ENCODE data around the gene MAP7D1.

MAP7D1 gene

GRCh38 chr1:36126797-36127500, 29.0 kb upstream of the MAP7D1 start:
- no peak for DNase-seq (ENCODE audit: low read depth)

GRCh38 chr1:36128126-36128904, 27.6 kb upstream of the MAP7D1 start:
- no peak for DNase-seq (ENCODE audit: low read depth)

- no peak for DNase-seq (ENCODE audit: low read depth)
Observed at GRCh38 chr1:36128905-36129206, 27.1 kb upstream of the MAP7D1 start.

GRCh38 chr1:36132029-36132428, 23.9 kb upstream of the MAP7D1 start:
- no peak for DNase-seq (ENCODE audit: low read depth)

- no peak for DNase-seq (ENCODE audit: low read depth)
Observed at GRCh38 chr1:36133484-36133883, 22.5 kb upstream of the MAP7D1 start.

GRCh38 chr1:36134031-36134430, 21.9 kb upstream of the MAP7D1 start:
- DNase-seq (ENCODE audit: low read depth): no peak

GRCh38 chr1:36134505-36135329, 21.2 kb upstream of the MAP7D1 start:
- no peak for DNase-seq (ENCODE audit: low read depth)

DNA sequence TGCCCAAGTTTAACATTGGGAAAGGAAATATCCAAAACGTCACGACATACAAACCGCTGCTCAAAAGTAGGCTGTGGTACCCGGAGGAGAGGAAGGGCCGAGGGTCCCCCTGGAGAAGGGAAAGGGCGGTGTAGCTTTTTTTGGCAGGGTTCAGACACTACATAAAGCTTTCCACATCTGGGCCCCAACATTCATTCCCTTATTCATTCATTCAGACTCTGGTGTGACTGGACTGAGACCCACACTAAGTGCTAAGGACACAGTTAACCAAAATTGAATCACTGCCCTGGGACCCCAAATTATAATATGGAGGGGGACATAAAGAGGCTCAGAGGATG, 20.7 kb upstream of the MAP7D1 start:
- no peak for DNase-seq (ENCODE audit: low read depth)

DNA sequence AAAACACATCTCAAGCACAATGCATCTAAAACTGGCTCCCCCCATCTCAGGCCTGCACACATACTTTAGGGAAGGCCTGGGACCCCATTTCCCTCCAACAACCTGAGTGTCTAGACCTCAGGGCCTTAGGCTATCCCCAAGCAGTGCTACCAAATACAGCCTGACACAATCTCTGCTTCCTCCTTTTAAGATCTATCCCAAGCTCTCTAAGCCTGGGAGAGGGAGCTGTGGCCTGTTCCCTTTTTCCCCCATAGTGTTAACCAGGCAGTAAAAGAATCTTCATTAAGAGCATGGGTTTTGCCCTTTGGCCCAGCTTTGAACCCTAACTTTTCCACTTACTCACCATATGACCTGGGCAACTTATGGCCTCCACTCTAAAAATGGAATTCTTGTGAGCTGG, 20.2 kb upstream of the MAP7D1 start:
- no peak for DNase-seq (ENCODE audit: low read depth)

GRCh38 chr1:36136535-36136934, 19.4 kb upstream of the MAP7D1 start:
- DNase-seq (ENCODE audit: low read depth): no peak

DNA sequence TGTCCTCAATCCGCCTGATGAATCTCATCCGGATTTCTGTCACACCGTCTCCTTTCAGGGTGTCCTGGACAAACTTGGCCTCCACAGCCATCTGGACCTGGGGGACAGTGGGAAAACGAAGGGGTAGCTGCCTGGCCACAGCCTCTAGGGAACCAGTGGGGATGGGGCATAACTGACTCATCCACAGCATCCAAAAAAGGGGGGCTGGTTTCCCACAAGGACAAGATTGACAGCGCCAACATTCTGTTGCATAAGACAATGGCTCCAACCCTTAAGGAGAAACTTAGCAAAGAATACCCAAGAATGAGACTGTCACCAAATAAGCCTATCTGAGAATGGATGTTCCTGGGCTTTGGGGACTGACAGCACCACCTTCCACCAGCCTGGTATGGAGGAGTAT, 18.7 kb upstream of the MAP7D1 start:
- DNase-seq (ENCODE audit: low read depth): no peak

- no peak for DNase-seq (ENCODE audit: low read depth)
Observed at GRCh38 chr1:36137776-36138175, 18.2 kb upstream of the MAP7D1 start.

DNA sequence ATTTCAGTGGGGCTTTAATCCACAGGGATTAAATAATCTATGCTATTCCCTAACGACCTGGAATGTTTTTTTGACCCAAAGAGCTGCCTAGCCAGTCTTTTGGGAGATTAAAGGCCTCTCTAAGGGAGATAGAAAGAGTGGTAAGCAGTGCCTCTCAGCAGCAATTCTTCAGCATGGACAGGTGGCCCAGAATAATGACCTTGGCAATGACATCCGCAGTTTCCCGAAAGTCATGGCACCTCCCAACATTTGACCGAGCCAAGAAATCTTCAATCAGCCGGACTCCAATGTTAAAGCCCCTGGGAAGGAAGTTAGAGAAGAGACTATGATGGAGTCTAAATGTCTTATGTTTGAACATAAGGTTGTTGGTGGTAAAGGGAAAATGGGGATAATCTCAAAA, 16.4 kb upstream of the MAP7D1 start:
- no peak for DNase-seq (ENCODE audit: low read depth)

DNA sequence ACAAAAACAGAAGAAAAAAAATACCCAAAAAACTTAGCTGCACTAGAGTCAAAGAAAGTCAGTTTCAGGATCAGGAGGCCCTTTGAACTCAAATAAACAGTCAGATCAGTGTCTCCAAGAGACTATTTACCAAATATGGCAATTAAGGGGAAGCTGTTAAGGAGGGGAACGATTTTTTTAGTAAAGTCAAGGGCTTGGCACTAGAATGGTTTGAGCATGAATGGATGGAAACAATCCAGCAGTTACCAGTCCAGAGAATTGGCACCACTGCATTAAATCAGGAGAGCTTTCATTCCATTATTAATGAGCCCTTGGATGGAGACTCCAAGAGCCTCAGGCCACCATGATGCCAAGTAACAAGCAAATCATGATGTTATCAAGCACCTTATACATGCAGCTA, 13.8 kb upstream of the MAP7D1 start:
- DNase-seq (ENCODE audit: low read depth): no peak

DNA sequence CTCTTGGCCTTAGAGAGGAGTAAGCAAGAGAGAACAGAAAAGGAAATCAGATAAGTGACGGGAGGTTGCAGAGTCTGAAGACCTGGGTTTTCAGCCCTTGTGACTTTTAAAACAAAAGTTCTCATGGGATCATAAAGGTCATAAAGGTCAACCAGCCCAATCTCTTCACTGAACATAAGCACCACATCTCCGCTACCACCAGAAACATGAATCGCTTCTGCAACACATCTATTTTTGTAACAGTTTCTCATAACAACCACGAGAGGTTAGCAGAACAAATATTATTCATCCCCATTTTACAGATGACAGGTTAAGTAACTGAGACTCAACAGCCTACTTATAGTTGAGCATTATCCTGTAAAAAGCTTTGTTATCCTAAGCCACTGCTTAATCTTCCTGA, 12.5 kb upstream of the MAP7D1 start:
- no peak for DNase-seq (ENCODE audit: low read depth)

DNA sequence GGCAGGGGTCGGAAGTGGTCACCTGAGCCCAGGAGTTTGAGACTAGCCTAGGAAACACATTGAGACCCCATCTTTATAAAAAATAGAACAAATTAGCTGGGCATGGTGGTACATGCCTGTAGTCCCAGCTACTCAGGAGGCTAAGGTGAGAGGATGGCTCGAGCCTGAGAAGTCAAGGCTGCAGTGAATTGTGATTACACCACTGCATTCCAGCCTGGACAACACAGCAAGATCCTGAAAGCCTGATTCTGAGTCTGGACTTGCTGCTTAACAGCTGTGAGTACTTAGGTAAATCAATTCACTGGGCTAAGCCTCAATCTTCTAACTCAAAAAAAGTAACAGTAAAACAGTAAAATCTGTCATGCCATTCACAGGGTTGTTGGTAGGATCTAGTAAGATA, 11.5 kb upstream of the MAP7D1 start:
- DNase-seq (ENCODE audit: low read depth): no peak

DNA sequence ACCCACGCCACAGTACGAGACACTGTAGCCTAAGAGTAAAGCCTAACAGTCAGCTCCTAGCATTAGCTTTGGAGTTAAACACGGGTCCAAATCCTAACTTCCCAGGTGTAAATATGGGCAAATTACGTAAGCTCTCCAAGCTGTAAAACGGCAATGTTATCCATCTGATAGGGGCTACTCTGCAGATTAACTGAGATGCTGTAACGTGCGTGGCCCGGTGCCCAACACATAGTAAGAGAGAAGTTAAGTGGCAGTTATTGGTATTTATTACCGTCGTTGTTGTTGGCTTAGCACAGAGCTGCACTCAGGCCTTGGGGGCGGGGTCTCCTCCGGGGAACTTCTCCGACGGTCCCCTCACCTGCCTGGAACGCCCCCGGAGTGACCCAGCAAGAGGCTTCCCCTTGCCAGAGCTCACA, 7.1 kb upstream of the MAP7D1 start:
- DNase-seq (ENCODE audit: low read depth): no peak

DNA sequence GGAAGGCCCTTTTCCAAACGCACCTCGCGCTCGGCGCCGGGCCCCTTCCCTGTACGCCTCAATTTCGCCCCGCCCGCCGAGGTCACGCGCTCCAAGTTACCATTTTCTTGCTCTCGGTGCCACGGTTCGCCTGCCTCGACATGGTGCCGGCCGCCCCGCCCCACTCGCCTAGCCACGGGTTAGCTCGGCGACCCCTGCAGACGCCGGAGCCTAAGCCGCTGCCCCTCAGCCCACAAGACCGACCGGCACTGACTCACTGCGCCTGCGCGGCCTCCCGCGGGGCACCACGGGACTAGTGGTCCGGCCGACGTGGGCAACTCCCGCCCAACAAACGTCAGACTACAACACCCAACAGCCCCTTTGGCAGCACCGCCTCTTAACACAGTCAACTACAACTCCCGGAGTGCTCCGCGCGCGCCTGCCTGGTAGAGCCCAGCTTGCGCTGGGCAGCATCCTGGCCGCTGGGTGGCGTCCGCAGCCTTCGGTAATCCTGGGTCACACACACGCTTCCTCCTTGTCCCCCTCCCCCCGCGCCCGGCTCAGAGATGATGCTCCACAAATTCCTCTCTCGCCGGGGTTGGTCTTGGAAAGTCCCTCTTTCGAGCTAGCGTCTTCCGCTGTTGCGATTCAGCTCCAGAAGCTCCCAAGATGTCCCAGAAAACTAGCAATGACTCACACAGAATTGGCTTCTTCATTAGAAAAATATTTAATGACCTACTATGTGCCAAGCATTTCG, 6.6 kb upstream of the MAP7D1 start, which contains the start of gene TRAPPC3:
Gene TRAPPC3, minus strand, starts transcription at position 250 of the 736 bp plus-strand sequence. Its CDS starts 108 bp downstream, at position 142.
- peak; percentile 99 for DNase-seq (ENCODE audit: low read depth)

DNA sequence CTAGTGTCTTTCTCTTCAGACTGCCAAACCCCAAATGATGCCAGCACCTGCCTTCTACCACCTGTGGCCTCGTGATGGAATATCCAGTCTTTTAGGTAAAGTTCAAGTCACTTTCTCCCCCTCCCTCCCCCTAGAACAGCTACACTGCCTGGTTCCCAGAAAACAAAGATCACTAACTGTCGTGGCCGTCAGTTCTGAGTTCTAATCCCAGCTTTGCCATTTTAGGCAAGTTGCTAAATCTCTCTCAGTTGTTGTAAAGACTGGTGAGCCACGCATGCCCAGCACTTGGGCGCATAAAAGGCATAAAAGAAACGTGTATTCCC, 6.0 kb upstream of the MAP7D1 start:
- no peak for DNase-seq (ENCODE audit: low read depth)

GRCh38 chr1:36150296-36151133, 5.4 kb upstream of the MAP7D1 start:
- peak; percentile 69 for DNase-seq (ENCODE audit: low read depth)

DNA sequence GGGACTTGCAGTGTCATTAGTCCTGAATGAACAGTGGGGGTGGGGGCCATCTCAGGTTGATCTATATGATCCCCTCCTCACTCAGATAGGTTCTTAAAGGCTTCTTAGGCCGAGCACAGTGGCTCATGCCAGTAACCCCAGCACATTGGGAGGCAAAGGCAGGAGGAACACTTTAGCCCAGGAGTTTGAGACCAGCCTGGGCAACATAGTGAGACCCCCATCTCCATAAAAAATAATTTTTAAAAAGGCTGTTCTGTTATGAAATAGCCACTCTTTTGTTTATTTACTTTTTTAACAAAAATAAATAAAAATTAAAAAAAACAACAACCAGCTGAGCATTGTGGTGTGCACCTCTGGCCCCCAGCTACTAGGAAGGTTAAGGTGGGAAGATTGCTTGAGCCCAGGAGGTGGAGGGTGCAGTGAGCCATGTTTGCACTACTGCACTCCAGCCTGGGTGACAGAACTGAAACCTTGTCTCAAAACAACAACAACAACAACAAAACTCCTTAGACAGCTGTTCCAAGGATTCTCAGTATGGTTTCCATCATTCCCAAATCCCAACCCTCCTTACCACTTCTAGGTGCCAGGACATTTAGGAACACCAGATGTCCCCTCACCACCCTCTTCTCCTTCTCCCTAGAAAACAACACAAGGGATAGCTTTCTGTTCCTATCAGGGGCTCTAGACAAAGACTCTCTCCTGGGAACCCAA, 4.7 kb upstream of the MAP7D1 start:
- DNase-seq (ENCODE audit: low read depth): no peak

Measured in activated T-cell treated with anti-CD3 and anti-CD28 coated beads for 24 hours (primary cell).